Neural cell (in vitro differentiated cells): ENCODE results near the gene MYRIP. TPM values are rescaled to one million over a fixed set of nuclear protein-coding genes. Genes with fewer than 3 reads are reported as not detected.
A peak's percentile ranks its signal among the peaks of the same experiment; 100 is the strongest.

ENCODE experiments used
- H2AFZ ChIP-seq: fragments of 200-600, 300-800 bp; sonication (generic), shearing (Covaris generic); 2 replicates; pipeline ENCODE4 v1.6.0; 2014; ENCODE audit warnings: low read depth, mild to moderate bottlenecking, antibody characterized with exemption, low read length, moderate library complexity
- H3F3A ChIP-seq: fragments of 200-600 bp; shearing (Covaris generic); 2 replicates; pipeline ENCODE4 v1.6.1; 2016; ENCODE audit warnings: mild to moderate bottlenecking, moderate library complexity, mixed read lengths, antibody characterized with exemption, low read length; ENCODE audit not compliant: insufficient read depth, poor library complexity, severe bottlenecking
- H3K27ac ChIP-seq: fragments of 200-600, 300-800 bp; sonication (generic), shearing (Covaris generic); 2 replicates; pipeline ENCODE4 v1.5.1; 2014; ENCODE audit warnings: mild to moderate bottlenecking, low read length, moderate library complexity
- H3K27me3 ChIP-seq: fragments of 300-800, 200-600 bp; sonication (generic), shearing (Covaris generic); 2 replicates; pipeline ENCODE4 v1.6.0; 2014; ENCODE audit warnings: mild to moderate bottlenecking, low read depth, low read length, moderate library complexity; ENCODE audit not compliant: insufficient read depth
- H3K36me3 ChIP-seq: fragments of 300-800, 200-600 bp; sonication (generic), shearing (Covaris generic); 2 replicates; pipeline ENCODE4 v1.5.1; 2014; ENCODE audit warnings: mild to moderate bottlenecking, antibody characterized with exemption, low read length, moderate library complexity; ENCODE audit not compliant: insufficient read depth
- H3K4me2 ChIP-seq: fragments of 300-800, 200-600 bp; sonication (generic), shearing (Covaris generic); 2 replicates; pipeline ENCODE4 v1.6.0; 2014; ENCODE audit warnings: mild to moderate bottlenecking, low read length
- H3K4me3 ChIP-seq: fragments of 300-800, 200-600 bp; sonication (generic), shearing (Covaris generic); 2 replicates; pipeline ENCODE4 v1.5.1; 2014; ENCODE audit warnings: mild to moderate bottlenecking, low read length, moderate library complexity
- H3K79me2 ChIP-seq: fragments of 200-600 bp; shearing (Covaris generic); replicated peaks from 2 replicates; pipeline ENCODE4 v1.6.0; 2014; ENCODE audit warnings: mild to moderate bottlenecking, low read length, moderate library complexity; ENCODE audit not compliant: insufficient read depth
- H3K9ac ChIP-seq: fragments of 300-800, 200-600 bp; sonication (generic), shearing (Covaris generic); 2 replicates; pipeline ENCODE4 v1.6.1; 2016; ENCODE audit warnings: mild to moderate bottlenecking, low read length, mixed read lengths
- H3K9me2 ChIP-seq: fragments of 200-600 bp; shearing (Covaris generic); 2 replicates; pipeline ENCODE4 v1.6.1; 2016; ENCODE audit warnings: mild to moderate bottlenecking, low read length, mixed read lengths; ENCODE audit not compliant: insufficient read depth
- H3K9me3 ChIP-seq: fragments of 200-600, 300-800 bp; sonication (generic), shearing (Covaris generic); 2 replicates; pipeline ENCODE4 v1.6.1; 2016; ENCODE audit warnings: mild to moderate bottlenecking, mixed run types, low read length, moderate library complexity, mixed read lengths
- H4K20me1 ChIP-seq: fragments of 200-600 bp; shearing (Covaris generic); 2 replicates; pipeline ENCODE4 v1.6.1; 2016; ENCODE audit warnings: mild to moderate bottlenecking, mixed run types; ENCODE audit not compliant: insufficient read depth
- CTCF ChIP-seq: fragments of 450-650 bp; IDR thresholded peaks from 2 replicates; pipeline ENCODE4 v1.5.1; 2014; ENCODE audit warnings: antibody characterized with exemption, mild to moderate bottlenecking, moderate library complexity; ENCODE audit not compliant: poor library complexity, severe bottlenecking
- EP300 ChIP-seq: fragments of 450-650 bp; conservative IDR thresholded peaks from 2 replicates; pipeline ENCODE4 v1.6.1; 2014; ENCODE audit warnings: antibody characterized with exemption, mild to moderate bottlenecking, moderate library complexity; ENCODE audit not compliant: poor library complexity, severe bottlenecking
- EZH2 ChIP-seq: fragments of 200-600, 300-800 bp; shearing (Covaris generic), sonication (generic); IDR thresholded peaks from 2 replicates; pipeline ENCODE4 v1.6.1; 2014; ENCODE audit warnings: antibody characterized with exemption, low read length, borderline replicate concordance, mild to moderate bottlenecking; ENCODE audit not compliant: insufficient read depth, poor library complexity, severe bottlenecking
- MXI1 ChIP-seq: fragments of 450-650 bp; conservative IDR thresholded peaks from 2 replicates; pipeline ENCODE4 v1.6.1; 2014; ENCODE audit warnings: antibody characterized with exemption, mild to moderate bottlenecking; ENCODE audit not compliant: poor library complexity, severe bottlenecking
- POLR2AphosphoS5 ChIP-seq: IDR thresholded peaks from 2 replicates; pipeline ENCODE4 v1.6.1; 2012
- RAD21 ChIP-seq: fragments of 450-650 bp; conservative IDR thresholded peaks from 2 replicates; pipeline ENCODE4 v1.6.1; 2014; ENCODE audit warnings: antibody characterized with exemption, mild to moderate bottlenecking, moderate library complexity
- REST ChIP-seq: IDR thresholded peaks from 2 replicates; pipeline ENCODE4 v1.6.1; 2012; ENCODE audit warnings: borderline replicate concordance
- SMC3 ChIP-seq: fragments of 450-650 bp; conservative IDR thresholded peaks from 2 replicates; pipeline ENCODE4 v1.6.1; 2014; ENCODE audit warnings: antibody characterized with exemption, mild to moderate bottlenecking, moderate library complexity; ENCODE audit not compliant: poor library complexity
- TAF1 ChIP-seq: IDR thresholded peaks from 2 replicates; pipeline ENCODE4 v1.6.1; 2012; ENCODE audit warnings: low read depth
- polyA plus RNA-seq: library from polyadenylated mRNA; depleted of rRNA; stranded (reverse); fragments of >200 nt; gene quantifications from 2 replicates; pipeline ENCODE4 v1.2.3, GENCODE V29; 2014

Gene MYRIP
- polyA plus RNA-seq, 1 donor from 2014 or later = 0.76 TPM

GRCh38 chr3:40019376-40019775 lies 210.0 kb downstream of the MYRIP start:
- Histone ChIP-seq H3K9me2 (no peaks in the 10 kb centered on the region), H3K27me3 (no peaks in the 10 kb centered on the region), H3K4me2 (no peak overlapping the region), H3K79me2 (no peaks in the 10 kb centered on the region), H3K4me3 (no peak overlapping the region), H2AFZ (no peak overlapping the region), H3F3A (no peaks in the 10 kb centered on the region), H3K36me3 (no peaks in the 10 kb centered on the region), H3K9me3 (no peaks in the 10 kb centered on the region), H3K9ac (no peak overlapping the region), H4K20me1 (no peaks in the 10 kb centered on the region), H3K27ac (no peak overlapping the region)
- TF ChIP-seq POLR2AphosphoS5 (no peak), EZH2 (no peak)

- no peak overlapping the region for H2AFZ ChIP-seq
- H3K4me2 ChIP-seq = no peak overlapping the region
- no peaks in the 10 kb centered on the region for H3K79me2 ChIP-seq
- no peaks in the 10 kb centered on the region for H3K9me2 ChIP-seq
- no peak overlapping the region for H3K9ac ChIP-seq
- no peaks in the 10 kb centered on the region for H3K36me3 ChIP-seq
- H3K4me3 ChIP-seq = no peak overlapping the region
- TF ChIP-seq MXI1 = no peak
- no peak for TF ChIP-seq TAF1
- no peak for TF ChIP-seq EP300
- TF ChIP-seq SMC3 = no peak
- no peak for TF ChIP-seq CTCF
- no peak for TF ChIP-seq POLR2AphosphoS5
- TF ChIP-seq REST = no peak
- TF ChIP-seq EZH2 = no peak
- no peak for TF ChIP-seq RAD21
- no peaks in the 10 kb centered on the region for H3F3A ChIP-seq
- H3K27ac ChIP-seq = no peak overlapping the region
- no peaks in the 10 kb centered on the region for H4K20me1 ChIP-seq
- no peaks in the 10 kb centered on the region for H3K27me3 ChIP-seq
- no peaks in the 10 kb centered on the region for H3K9me3 ChIP-seq
Observed at GRCh38 chr3:40020689-40021088, 211.3 kb downstream of the MYRIP start.

GRCh38 chr3:40021338-40021737 lies 211.9 kb downstream of the MYRIP start:
- no peak overlapping the region for H3K9ac ChIP-seq
- no peaks in the 10 kb centered on the region for H3K9me3 ChIP-seq
- no peaks in the 10 kb centered on the region for H4K20me1 ChIP-seq
- H3K36me3 ChIP-seq = no peaks in the 10 kb centered on the region
- no peaks in the 10 kb centered on the region for H3F3A ChIP-seq
- no peak overlapping the region for H3K4me3 ChIP-seq
- TF ChIP-seq CTCF (no peak), EP300 (peak; percentile 68), POLR2AphosphoS5 (peak; percentile 15)
- no peak overlapping the region for H2AFZ ChIP-seq
- H3K27me3 ChIP-seq = no peaks in the 10 kb centered on the region
- no peak overlapping the region for H3K27ac ChIP-seq
- no peaks in the 10 kb centered on the region for H3K79me2 ChIP-seq
- no peak overlapping the region for H3K4me2 ChIP-seq
- H3K9me2 ChIP-seq = no peaks in the 10 kb centered on the region
